Activated naive CD8-positive, alpha-beta T cell treated with anti-CD3 and anti-CD28 coated beads, Interleukin-2, amount 50 U/mL, for 16 hours (primary cell): ENCODE results near the gene NXPH1.

Experiments used
- DNase-seq: peaks from one replicate; pipeline ENCODE4 v3.0.0-alpha.2; 2020; ENCODE audit warnings: low read depth, low spot score

NXPH1 gene

DNA sequence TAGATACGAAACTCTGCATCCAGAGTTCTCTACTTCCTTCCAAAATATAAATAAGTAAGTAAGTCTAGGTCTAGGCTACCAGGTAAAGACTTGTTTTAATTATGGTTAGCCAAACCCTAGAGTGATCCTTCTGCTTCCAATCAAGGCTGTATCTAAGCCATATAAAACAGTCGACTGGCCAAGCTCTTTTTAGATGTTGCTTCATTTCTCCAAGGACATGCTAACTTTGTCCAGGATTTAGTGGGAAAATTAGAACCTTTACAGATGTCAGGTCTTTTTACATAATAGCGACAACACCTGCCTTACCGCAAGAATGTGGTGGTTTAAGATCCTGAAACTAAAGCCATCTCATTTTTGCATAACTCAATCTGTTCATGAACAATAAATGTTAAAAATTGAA lies 156.8 kb downstream of the NXPH1 start:
- no peak for DNase-seq

DNA sequence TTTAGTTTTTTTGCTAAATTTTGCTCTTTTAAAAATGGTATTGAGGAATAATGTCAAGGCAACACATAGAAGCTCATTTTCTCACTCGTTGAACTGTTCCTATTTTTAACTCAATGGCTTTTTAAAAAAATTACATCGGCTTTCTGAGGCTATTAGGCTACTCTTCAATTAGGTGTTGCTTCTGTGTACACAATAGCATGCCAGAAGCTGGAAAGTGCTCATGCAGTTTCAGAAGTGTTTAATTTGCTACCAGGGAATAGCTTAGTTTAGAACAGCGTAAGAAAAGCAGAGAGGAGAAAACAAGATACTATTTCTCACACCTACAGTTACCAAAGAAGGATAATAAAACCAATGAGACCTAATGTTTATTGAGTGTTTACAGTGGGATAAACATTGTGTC lies 157.4 kb downstream of the NXPH1 start:
- DNase-seq = no peak

DNA sequence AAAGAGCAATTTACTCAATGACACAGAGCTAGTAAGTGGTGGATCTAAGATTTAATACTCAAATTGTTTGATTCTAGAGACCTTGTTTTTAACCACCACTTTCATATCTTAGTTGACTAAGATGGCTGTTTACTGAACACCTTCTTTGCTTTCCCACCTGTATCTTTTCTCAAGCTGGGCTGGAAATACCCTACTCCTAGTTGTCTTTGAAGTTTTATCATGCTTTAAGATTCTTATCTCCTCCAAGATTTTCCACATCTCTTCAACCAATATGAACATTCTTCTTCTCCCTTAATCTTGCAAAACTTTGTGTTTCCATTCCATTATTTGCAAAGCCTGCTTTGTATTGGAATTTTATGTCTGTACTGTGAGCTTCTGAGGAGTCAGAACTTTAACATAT lies 157.9 kb downstream of the NXPH1 start:
- no peak for DNase-seq

DNA sequence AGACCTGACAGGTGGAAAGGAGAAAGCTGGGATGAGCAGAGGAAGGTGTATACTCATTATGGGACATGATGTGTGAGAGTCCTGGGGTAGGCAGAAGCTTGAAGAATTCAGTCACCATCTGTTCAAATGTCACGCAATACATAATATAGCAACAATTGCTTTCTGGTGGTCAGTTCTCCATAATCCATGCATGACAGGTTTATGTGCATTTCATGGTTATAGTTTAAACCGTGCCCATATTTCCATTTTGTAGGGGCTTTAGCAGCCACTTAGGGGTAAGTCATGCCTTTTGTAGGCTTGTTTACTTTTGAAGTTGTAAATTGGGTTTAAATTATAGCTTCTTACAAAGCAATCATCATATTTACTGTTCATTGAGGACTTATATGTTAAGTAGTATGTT lies 158.8 kb downstream of the NXPH1 start:
- no peak for DNase-seq

DNA sequence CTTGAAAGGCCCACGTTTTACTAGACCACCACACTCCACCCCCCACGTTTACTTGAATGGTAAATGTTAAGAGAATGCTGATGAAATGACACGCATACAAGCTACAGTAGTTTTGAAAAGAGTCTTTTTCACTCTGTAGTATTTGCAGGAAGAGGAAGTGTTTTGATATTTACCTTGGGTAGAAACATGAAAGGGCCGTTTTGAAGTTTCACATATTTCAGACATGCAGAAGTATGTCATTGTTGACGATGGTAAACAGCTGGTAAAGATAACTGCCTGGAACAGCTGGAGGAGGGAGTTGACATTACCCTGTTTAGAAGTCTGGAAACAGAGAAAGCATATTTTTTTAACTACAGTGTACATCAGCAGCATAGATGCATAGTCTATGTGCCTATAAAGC lies 160.7 kb downstream of the NXPH1 start:
- DNase-seq = no peak

DNA sequence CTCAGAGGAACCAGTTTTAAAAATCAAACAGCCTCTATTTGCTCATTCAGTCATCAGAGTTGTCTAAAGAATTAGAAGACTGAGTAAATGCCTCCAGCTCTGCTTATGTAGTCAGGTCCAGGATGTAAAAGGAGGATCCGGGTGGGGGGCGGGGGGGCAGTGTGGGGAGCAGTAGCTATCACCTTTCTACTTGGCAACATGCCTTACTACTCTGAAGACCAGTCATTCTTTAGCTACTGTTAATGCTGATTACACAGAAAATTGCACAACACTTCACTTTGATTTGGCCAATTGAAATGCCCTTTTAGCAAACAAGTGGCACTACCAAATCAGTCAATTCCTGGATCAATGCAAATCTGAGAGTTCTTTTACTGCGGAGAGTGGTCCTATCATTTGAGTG lies 164.2 kb downstream of the NXPH1 start:
- no peak for DNase-seq

DNA sequence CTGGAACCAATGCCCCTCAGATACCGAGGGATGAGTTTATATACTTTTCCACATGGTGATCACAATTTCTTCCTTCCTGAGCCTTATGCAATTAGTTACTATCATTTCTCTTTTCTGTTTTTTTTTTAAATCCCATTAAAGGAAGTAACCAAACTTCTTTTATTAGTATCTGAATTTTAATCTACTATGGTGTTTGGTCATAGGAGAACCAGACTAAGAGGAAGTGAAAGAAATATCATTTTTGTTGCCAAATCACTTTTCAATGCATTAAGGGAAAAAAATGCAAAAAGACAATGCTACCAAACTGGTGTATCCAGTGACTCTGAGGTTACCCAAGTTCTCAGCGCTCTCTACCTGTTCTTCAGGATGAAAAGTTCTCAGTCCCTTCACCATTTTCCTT lies 167.7 kb downstream of the NXPH1 start:
- DNase-seq = no peak

DNA sequence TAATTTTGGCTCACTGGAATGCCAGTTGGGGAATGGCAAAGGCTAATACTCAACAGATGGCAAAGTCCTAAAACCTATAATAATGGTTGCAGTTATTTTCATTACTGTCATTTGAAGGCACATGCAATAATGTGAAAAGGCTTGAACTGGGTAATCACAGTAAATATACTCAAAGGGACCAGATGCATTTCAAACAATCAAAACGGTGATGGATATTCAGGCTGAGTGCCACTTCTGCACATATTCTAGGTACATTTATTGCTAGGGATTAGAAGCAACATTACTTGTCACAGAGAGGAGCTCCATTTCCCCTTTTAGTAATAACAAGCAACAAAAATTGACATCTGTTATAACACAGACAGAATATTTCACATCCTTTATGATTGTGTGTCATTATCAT lies 171.8 kb downstream of the NXPH1 start:
- DNase-seq = no peak

DNA sequence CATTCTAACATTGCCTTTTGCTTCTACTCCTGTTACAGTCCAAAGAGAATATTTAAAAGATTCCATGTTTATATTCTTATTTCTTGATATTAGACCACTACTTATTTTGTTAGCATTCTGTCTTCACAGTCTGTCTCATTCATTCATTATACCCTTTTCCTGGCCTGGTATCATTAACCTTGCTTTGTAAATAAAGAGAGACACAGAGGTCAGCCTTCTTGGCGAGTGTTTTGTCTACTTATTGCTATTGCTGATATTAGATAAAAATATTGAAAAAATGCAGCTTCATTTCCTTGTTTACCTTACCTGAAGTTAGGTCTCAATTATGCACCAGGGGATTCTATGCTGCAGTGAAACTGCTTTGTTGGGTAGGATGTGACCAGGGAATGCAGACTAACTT lies 179.2 kb downstream of the NXPH1 start:
- no peak for DNase-seq

DNA sequence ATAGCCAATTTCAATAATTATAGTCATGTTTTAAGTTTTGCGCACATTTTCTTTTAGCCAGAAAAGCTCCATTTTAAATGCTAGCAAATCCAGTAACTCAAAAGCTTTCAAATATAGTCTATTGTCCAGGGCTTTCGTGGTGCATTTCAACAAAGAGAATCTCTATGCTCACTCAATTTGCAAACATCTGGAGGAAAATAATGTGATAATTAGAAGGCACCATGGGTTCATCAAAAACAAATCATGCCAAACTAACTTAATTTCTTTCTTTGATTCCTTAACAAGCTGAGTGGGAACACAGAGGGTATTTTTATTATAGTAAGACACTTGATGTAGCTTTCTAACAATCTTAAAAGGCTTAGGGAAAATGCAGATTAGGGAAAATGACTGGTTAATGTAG lies 179.8 kb downstream of the NXPH1 start:
- no peak for DNase-seq

DNA sequence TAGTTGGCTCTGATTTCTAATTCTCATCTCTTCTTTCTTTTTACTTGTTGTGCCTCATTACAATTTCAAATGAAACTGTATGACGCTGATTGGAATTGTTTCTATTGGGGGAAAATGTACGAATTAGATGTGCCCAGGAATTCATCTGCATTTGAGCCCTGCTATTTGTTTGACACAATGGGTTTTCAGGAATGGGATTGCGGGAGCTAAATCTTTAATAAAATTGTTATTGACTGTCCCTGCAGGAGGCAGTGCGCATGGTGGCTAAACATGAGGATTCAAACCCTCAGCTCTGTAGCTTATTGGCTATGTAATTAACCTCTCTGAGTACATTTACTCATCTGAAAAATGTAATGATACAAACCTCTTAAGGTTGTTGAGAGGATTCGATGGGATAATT lies 181.6 kb downstream of the NXPH1 start:
- DNase-seq = no peak

DNA sequence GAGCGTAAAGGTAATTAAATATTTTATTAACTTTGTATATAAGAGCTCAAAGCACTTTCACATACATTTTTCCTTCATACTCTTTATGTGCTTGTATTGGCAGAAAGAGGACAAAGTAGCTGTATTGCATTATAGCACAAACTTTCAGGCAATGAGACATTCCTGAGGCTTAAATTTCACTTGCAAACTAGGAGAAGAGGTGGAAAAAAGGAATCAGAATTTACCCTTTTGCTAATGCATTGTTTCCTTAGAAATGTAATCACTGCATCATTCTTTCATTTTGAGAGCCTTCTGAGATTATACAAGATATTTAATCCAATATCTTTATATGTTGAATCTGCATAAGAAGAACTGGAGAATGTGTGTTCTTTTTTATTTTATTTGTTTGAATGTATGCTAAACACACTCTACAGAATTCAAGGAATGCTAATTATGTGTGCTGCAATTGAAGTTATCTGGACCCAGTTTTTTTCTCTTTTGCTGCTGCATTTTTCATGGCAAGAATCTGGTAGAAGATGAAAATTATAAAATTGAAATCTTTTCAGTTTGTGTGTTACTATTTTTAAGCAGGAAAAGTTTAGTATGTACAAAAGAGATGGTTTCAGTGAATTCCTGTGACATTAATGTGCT lies 185.1 kb downstream of the NXPH1 start:
- DNase-seq = no peak

DNA sequence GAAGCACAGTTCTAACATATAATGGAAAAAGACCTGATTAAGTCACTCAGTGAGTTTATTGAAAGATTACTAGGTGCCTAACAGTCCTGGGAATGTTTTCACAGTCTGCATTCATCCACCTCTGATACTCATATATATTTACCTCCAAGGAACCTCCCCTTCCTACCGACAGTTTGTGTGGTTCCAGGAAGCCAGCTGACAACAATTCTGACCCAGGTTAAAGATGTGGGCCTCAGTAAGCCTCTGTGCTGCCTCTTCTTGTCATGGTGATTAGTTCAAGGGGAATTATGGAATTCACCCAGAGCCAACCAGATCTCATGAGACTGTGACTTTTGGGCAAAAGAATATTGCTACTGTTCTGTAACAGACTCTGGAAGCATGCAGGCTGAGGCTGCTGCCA lies 186.8 kb downstream of the NXPH1 start:
- no peak for DNase-seq

DNA sequence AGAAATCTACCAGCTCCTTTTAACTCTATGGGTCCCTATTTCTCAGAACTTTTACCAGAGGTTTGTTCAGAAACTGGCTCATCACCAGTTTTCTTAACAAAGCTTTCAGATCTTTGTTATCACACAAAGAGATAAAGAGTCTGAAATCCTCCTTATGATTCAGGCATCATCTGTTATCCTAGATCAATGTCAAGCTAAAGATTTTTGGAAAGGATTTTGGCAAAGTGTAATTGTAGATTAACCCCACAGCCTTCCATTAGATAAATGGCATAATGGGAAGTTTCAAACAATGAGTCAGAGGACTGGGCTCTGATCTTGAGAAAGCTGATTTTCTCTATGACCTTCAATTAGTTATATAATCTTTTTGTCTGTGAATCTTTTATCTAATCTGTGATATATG lies 192.2 kb downstream of the NXPH1 start:
- DNase-seq = no peak

DNA sequence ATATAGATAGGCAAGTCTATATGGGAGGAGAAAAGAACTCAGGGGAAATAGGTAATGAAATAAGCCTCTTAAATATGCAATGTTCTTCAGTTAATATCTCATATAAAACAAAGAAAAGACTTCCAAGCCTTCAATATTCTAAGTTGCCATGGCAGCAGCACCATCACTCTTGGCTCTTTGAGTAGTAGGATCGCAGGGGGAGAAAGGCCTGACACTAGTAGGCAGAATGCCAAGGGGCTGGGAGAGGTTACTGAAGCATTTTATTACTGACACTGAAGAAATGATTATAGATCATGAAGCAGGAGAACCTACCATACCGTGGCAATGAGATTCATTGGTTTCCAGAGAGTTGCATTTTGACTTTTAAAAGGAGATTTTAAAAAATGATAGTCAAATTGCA lies 193.9 kb downstream of the NXPH1 start:
- no peak for DNase-seq

DNA sequence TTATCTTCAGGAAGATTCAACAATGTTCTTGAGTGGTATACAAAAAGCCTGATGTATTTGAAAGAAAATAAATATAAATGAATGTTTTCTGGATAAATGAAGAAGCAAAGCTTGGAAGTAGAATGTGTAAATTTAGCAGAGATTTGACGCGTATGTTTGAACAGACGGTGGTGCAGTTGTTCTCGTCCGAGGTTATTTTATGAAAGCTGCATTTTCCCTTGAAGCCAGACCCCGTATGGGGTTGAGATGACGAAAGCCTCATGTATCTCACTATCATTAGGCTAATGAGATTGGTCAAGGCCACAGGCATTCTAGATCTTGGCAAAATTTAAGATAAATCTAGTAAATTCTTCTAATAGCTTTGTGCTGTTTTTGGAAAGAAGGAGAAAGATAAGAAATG lies 195.2 kb downstream of the NXPH1 start:
- no peak for DNase-seq

DNA sequence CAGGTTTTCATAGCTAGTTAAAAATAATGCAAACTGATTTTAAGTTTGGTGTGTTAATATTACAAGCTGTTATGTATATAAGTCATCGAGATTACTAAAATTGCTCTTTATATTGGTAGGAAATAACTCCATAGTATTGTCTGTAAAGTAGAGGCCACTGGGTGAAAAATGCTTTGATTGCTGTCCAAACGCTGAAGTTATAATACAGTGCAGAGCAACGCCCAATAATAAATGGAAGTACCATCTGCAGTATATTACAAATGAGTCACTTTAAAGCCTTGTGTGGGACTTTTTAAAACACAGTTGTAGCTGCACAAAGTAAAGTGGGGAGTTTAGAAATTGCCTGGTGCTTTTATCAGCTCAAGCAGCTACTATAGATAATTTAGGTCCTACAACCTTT lies 196.1 kb downstream of the NXPH1 start:
- DNase-seq = no peak

DNA sequence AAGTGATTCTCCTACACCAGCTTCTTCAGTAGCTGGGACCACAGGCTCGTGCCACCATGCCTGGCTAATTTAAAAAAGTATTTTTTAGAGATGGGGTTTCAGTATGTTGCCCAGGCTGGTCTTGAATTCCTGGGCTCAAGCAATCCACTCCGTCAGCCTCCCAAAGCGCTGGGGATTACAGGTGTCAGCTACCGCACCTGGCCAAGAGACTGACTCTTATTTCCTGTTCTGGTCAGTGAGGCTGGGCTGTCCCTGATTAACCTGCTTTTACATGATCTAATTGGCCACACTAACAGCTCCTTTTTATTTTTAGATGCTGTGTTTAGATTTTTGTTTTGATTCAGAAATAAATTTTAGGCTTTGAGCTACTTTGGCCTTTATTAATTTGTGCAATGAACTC lies 203.9 kb downstream of the NXPH1 start:
- no peak for DNase-seq

DNA sequence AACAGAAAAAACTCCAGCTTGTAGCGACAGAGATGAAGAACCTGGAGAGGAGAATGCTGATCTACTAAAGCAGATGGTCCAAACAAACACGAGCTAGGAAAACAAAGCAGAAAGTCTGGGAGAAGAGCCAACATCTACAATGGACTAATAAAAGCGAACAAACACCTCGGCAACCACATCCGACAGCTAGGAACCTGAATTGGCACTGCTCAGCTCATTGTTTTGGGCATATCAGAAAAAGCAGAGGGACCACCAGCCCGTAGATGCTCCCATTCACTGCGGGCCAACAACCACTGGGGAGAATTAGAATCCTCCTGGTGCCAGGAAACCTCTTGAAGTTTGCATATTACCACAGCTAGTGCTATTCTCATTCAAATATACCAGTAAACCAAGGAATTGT lies 204.7 kb downstream of the NXPH1 start:
- DNase-seq = no peak

DNA sequence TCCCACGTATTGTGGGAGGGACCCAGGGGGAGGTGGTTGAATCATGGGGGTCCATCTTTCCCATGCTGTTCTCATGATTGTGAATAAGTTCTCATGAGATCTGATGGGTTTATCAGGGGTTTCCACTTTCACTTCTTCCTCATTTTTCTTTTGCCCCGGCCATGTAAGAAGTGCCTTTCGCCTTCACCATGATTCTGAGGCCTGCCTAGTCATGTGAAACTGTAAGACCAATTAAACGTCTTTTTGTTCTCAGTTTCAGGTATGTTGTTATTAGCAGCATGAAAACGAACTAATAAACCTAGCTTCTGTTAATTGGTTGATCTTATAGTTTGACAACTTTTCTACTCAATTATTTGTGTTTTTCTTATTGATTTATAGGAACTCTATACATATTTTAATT lies 206.3 kb downstream of the NXPH1 start:
- no peak for DNase-seq

DNA sequence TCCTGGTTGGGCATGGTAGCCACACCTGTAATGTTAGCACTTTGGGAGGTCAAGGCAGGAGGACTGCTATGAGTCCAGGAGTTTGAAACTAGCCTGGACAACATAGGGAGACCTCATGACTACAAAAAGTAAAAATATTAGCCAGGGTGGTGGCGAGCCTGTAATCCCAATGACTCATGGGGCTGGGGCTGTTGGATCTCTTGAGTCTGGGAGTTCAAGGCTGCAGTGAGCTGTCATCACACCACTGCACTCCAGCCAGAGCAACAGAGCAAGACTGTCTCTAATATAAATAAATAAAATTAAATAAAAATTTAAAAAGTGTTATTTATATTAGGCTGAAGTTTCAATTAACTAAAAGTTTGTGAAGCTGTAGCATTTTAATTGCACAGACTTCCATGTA lies 207.3 kb downstream of the NXPH1 start:
- DNase-seq = no peak

DNA sequence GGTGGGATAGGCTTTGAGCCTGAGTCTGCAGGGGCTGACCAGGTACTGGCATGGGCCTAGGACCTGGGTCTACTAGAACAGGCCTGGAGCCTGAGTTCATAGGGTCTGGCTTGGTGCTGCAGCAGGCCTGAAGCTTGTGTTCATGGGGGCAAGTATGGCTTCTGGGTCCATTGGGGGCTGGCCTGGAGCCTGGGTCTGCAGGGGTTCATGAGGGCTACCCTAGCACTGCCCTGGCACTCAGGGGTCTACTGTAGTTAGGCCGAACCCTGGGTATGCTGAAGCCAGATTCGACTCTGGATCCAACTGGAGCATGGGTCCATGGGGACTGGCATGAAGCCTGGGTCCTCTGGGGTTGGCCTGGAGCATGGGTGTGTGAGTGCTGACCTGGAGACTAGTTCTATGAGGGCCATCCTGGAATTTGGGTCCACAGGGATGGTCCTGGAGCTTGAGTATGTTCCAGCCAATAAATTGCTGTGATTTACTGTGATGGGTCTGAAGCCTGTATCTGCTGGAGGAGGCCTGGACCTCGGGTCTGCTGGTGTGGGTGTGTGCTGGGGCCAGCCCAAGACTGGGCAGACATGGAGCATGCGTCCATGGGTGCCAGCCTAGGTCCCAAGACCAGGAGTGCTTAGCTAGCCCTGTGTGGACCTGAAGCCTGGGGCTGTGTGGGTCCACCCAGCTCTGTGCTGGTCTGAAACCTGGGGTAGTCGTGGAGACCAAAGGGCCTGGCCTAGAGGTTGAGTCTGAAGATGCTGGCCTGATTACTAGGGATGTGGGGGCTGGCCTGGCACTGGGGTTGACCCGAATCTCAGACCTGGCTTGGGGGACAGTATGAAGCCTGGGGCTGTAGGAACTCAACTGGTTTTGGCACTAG lies 235.5 kb downstream of the NXPH1 start:
- DNase-seq = no peak

DNA sequence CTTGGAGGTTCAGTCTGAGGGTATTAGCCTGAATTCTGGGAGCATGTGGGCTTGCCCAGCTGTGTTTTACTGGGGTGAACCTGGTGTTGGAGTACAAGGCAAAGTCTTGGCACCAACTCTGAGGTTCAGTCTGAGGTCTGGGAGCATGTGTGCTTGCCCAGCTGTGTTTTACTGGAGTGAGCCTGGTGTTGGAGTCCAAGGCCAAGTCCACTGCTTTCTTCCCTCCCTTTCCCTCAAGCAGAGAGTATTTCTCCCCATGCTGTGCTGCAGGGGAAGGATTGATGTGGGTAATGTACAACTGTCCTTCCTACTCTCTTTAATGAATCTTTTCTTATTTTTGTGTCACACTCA lies 236.1 kb downstream of the NXPH1 start:
- DNase-seq = no peak

DNA sequence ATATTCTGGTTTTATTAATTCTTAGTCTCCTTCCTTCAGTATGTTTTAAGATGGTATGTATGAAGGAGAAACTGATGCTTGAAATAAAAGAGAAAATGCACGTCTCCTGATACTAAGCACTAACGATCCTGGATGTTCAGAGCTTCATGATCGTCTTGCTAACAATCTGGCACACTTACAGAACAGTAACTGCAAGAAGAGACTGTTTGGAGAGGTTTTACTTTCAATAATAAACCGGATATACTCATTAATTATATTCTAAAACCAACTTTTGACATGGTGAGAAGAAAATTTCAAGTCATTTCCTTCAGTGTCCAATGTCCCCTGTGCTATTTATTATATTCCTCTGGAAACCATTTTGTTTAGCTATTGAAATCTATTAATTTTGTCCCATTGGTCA lies 251.0 kb downstream of the NXPH1 start:
- DNase-seq = no peak
